Islet of Langerhans (tissue), 1 donor: Measurements from ENCODE around the gene NPTN.

Source experiments
- FAIRE-seq: peaks from one replicate; lab custom pipeline; 2011; peaks lifted over from hg19 to GRCh38; lab: Jason Lieb, UNC

The NPTN gene

GRCh38 chr15:73631915-73632669 lies 1.1 kb downstream of the NPTN start:
- FAIRE-seq = no peak

GRCh38 chr15:73630921-73631362 lies 2.2 kb downstream of the NPTN start:
- peak; percentile 92 for FAIRE-seq

GRCh38 chr15:73629798-73630429 lies 3.3 kb downstream of the NPTN start:
- FAIRE-seq = no peak

DNA sequence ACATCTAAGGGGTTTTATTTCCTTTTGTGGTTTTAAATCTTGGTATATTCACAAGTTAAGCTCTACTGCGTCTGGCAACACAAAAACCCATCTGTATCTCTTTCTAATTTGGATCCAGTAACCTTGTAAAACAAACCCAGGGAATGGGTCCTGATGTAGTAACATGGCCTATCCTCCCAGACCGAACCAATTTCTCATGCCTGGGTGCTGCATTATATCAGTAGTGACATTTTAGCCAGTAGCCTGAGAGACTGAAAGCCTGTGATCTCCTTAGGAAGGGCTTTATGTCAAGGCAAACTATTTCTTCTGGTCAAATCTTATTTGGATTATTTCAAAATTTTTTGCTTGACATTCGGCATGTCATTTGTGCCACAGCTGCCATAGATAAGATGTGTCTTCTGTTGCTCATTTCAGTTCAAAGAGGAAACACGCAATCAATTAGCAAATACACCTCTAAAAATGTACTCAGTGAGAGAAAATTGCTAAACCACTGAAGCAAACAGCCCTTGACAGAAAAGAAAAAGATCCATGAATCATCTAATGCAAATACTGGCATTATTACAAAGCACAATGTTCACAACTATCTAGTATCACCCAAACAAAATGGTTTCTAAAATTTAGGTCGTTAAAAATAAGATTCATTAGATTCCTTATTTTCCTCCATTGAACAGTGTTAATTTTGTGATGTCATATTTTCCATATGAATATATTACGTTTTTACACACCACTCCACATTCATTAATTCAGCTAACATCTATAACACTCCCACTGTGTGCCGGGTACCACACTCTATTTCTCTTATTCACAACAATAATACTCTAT lies 4.0 kb downstream of the NPTN start:
- peak; percentile 78 for FAIRE-seq

GRCh38 chr15:73628102-73628501 lies 5.1 kb downstream of the NPTN start:
- peak; percentile 55 for FAIRE-seq

DNA sequence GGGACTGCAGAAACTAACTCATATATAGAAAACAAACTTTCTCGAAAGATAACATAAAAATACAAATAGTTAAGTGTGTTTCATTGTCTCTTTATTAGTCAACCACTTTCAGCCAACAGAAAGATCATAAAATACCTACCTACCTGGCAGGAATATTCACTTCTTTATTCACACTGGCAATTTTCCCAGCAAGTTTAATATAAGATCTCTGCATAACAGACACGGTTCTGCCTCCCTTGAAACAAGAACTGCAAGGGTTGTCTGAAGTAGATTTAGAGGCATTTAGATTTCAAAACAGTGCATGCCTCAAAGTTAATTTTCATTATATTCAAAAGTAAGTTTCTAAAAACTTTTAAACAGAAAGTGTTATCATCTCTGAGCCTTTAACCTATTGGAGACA lies 7.1 kb downstream of the NPTN start:
- FAIRE-seq = peak; percentile 53

DNA sequence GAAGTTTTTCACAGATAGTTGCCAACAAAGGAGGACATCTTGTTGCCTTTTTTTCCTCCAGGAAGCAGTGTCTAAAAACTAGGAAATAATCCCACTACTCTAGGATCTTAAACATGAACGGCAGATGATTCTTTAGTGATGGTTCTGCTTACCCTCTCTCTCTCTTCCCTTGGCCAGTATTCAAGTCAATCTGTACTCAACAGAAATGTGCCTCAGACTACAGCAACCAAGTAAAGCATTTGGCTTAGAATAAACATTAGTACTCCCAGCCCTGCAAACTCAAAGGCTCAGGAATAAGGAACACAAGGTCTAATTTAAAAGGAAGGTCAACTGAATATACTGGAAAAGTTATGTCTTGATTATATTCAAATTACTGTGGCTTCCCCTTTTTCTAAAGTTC lies 8.7 kb downstream of the NPTN start:
- peak; percentile 74 for FAIRE-seq

DNA sequence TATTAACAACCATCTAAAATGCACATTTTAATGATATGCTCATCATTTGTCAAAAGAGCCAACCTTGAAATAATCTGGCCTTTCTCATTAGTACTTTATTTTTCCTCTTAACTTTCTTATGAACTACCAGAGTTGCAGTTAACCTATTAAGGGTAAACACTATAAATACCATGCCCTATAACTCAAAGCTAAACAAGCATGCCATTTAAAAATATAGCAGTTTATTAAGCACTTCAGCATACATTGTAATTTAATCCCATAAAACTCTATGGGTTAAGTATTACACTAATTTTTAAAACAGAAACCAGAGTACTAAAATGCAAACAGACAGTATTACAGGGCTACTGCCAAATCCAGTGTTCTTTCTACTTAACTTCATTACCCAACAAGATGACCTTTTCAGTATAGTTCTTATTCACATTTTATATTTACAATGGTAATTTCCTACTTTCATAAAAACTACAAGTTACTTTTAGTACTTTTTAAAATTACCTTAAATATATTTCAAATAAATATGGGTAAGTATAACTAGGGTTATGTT lies 11.8 kb downstream of the NPTN start:
- FAIRE-seq = no peak

DNA sequence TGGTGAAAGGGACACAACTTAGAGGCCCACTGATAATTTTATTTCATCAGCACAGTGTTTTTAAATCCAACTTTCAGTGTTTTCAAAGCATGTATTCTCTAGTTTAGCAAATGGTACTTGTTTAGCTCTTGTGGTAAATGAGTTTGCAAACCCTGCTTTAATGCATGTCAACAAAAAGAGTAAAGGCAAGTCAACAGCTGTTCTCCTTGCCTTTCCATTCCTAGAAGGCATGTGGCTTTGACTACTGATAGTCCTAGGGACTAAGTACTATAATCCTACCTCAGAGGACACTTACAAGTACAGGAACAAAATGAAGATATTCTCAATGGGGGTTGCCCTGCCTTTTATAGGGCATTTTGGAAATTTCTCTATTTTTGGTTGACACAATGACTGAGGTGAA lies 13.1 kb downstream of the NPTN start:
- no peak for FAIRE-seq

DNA sequence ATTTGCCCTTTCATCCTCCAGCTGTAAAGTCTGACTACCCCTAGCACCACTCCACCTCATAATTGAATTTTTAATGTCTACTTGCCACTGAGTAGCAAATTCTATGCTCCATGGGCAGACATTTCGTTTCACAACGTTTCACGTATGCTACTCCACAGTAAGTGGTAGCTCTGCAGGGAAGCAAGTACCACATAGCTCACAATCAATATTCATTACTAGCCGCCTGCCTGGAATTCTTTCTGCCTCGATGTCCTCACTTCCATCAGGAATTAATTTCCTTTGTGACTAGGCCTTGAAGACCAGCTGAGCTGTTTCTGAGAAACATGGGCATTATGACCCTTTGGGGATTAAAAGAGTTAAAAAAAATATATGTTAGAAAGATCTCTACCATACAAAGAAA lies 15.3 kb downstream of the NPTN start:
- no peak for FAIRE-seq

- no peak for FAIRE-seq
Observed at GRCh38 chr15:73617301-73617831, 15.8 kb downstream of the NPTN start.

DNA sequence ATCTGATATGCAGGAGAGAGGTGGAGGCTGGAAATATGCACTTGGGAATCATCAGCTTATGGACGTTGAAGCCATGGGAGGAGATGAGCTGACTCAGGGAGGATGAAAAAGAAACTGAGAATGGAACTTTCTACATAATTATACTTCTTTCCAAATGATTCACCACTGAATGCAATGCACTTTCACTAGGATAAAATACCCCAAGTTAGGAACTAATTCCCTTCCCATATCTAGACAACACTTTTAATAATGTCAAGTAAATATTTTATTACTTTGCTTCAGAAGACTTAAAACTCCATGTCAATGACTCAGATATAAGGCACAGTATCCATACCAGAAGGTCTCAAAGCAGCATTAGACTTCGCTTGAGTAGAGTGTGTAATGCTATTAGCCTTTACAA lies 24.2 kb downstream of the NPTN start:
- FAIRE-seq = no peak

GRCh38 chr15:73608475-73608874 lies 24.7 kb downstream of the NPTN start:
- FAIRE-seq = no peak

DNA sequence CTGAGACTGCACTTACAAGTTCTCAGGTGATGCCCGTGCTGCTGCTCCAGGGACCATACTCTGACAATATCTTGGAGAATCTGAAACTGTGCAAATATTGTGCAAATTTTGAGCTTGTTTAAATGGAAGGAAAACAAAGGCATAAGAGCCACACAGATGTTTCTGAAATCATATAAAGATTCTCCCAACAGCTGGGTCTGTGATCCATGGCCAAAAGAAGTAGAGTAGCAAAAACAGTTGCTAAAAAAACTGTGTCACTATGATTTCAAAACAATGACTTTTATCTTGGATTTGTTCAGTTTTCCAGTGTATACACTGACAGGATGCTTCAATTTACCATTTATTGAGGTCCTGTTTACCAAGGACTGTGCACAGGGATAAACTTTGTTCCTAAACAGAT lies 25.3 kb downstream of the NPTN start:
- FAIRE-seq = no peak

- FAIRE-seq = no peak
Observed at GRCh38 chr15:73607405-73607804, 25.8 kb downstream of the NPTN start.

GRCh38 chr15:73605759-73606436 lies 27.3 kb downstream of the NPTN start:
- no peak for FAIRE-seq

GRCh38 chr15:73604477-73604876 lies 28.7 kb downstream of the NPTN start:
- FAIRE-seq = no peak

DNA sequence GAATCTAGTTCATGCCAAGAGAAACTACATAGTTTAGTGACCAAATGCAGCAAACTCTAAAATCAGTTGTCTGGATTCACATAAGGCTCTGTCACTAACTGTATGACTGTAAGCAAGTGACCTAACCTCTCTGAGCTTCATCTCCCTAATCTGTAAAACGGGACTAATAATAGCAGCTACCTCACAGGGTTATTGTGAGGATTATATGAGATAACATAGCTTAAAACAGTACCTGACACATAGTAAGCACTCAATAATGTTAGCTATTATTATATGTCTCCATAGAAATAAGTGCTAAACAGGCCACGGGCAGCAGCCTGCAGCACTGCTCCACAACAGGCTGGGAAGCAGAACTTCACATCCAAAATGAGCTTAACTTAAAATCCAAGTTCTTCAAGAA lies 30.2 kb downstream of the NPTN start:
- no peak for FAIRE-seq

DNA sequence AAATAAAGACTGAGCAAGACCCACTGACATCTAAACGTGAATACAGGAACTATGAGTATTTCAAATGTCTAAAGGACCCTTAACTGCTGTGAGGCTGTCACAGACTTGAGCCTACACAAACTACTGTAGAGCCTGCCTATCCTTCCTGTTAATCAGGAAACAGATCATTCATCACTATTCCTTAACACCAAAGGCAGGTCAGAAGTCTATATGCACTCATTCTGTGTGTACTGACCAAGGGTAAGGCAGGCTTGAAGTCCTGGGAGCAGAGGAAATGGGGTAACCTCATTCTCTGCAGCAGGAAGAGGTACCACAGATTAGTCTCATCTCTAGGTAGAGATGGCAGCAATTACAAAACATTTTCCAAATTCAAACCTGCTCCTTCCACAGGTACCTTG lies 30.7 kb downstream of the NPTN start:
- no peak for FAIRE-seq

DNA sequence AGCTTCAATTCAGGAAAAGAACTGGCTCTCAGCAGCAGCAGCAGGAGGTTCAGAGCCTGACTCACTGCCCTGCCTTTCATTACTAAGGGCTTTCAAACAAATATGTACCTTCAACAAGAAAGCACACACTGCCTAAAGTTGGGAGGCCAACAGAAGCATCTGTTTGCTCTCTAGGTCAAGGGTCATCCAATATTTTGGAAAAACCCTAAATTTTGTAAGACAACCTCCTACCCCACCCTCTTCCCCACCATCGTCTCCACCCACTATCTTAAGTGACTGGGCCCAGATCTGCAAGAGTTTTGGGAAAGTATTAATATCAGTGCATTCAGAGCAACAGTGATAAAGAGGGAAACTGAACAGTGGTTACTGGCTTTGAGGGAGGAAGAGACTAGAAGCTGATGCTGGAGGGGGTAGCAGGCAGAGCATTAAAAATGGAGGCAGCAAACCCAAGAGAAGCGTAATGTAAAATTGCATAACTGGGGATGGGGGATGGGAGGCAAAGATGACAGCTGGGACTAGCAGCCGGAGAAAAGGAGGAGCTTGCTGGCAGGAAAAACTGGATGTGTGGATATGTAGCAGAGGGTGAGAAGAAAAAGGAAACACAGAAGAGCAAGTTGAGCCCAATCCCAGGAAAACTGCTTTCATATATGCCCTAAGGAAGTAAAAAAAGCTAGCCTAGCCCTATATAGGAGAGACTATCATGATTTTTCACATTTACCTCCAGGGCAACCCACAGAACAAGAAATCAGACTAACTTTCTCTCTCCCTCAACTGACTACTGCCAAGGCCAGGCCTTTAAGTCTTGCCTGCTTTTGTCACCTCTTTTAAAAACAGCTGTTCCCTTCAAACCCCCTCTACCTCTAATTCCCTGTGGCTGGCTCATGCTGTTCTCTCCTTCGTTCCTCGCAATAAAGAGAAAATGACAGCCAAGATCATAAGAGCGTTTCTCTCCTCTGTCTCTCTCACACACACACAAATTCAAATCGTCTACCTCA lies 31.4 kb downstream of the NPTN start:
- no peak for FAIRE-seq
